OCI-LY3 (cell line): ENCODE results near the gene CTNNA3.

ENCODE experiments used
- H2AFZ ChIP-seq: fragments of 200-600, 300-600 bp; shearing (Covaris generic); 2 replicates; pipeline ENCODE4 v1.6.0; 2014; ENCODE audit warnings: antibody characterized with exemption, low read depth, low read length
- H3K27ac ChIP-seq: fragments of 200-600, 300-600 bp; sonication (generic); 2 replicates; pipeline ENCODE4 v1.5.1; 2014; ENCODE audit warnings: mild to moderate bottlenecking, low read length, moderate library complexity, mixed read lengths
- H3K27me3 ChIP-seq: fragments of 200-600, 300-600 bp; sonication (generic); 2 replicates; pipeline ENCODE4 v1.6.1; 2014; ENCODE audit warnings: low read depth, low read length, mixed read lengths
- H3K36me3 ChIP-seq: fragments of 200-600, 300-600 bp; sonication (generic); replicated peaks from 2 replicates; pipeline ENCODE3; 2014; ENCODE audit warnings: low read depth, low read length, mixed read lengths
- H3K4me1 ChIP-seq: fragments of 300-600, 200-600 bp; sonication (generic); 2 replicates; pipeline ENCODE4 v1.6.1; 2014; ENCODE audit warnings: low read length, mixed read lengths
- H3K4me2 ChIP-seq: fragments of 200-600, 300-600 bp; sonication (generic); 2 replicates; pipeline ENCODE4 v1.6.1; 2014; ENCODE audit warnings: low read length, mixed read lengths
- H3K4me3 ChIP-seq: fragments of 300-600, 200-600 bp; sonication (generic); 2 replicates; pipeline ENCODE4 v1.5.1; 2014; ENCODE audit warnings: antibody characterized with exemption, mild to moderate bottlenecking, low read length, moderate library complexity
- H3K79me2 ChIP-seq: fragments of 300-600, 200-600 bp; shearing (Covaris generic); 2 replicates; pipeline ENCODE4 v1.6.1; 2014; ENCODE audit warnings: mild to moderate bottlenecking, low read length, mixed read lengths
- H3K9ac ChIP-seq: fragments of 300-600, 200-600 bp; shearing (Covaris generic); 2 replicates; pipeline ENCODE4 v1.6.0; 2014; ENCODE audit warnings: mild to moderate bottlenecking, low read length, moderate library complexity
- H3K9me3 ChIP-seq: fragments of 200-600, 300-600 bp; shearing (Covaris generic); 2 replicates; pipeline ENCODE4 v1.6.1; 2014; ENCODE audit warnings: low read length, mixed read lengths; ENCODE audit not compliant: insufficient read depth
- H4K20me1 ChIP-seq: fragments of 200-600, 300-600 bp; sonication (generic); 2 replicates; pipeline ENCODE4 v1.6.1; 2016; ENCODE audit warnings: low read length, mixed read lengths; ENCODE audit not compliant: insufficient read depth
- CTCF ChIP-seq: fragments of 200-600, 300-600 bp; sonication (generic); IDR thresholded peaks from 2 replicates; pipeline ENCODE4 v1.5.1; 2014; ENCODE audit warnings: antibody characterized with exemption, low read length, low read depth
- EZH2phosphoT487 ChIP-seq: fragments of 200-600 bp; shearing (Covaris generic); IDR thresholded peaks from 2 replicates; pipeline ENCODE4 v1.6.1; 2018; ENCODE audit warnings: antibody characterized with exemption, mixed run types, low read depth

Gene CTNNA3

GRCh38 chr10:67072654-67073053, 623.3 kb downstream of the CTNNA3 start:
- H3K79me2 ChIP-seq: no peaks in the 10 kb centered on the region
- H4K20me1 ChIP-seq: no peaks in the 10 kb centered on the region
- no peaks in the 10 kb centered on the region for H3K36me3 ChIP-seq
- H3K27ac ChIP-seq: no peak overlapping the region
- no peak overlapping the region for H3K4me2 ChIP-seq
- no peaks in the 10 kb centered on the region for H3K4me1 ChIP-seq
- TF ChIP-seq CTCF (no peak), EZH2phosphoT487 (no peak)
- H3K27me3 ChIP-seq: no peaks in the 10 kb centered on the region
- H3K9ac ChIP-seq: no peak overlapping the region
- H2AFZ ChIP-seq: no peak overlapping the region
- H3K4me3 ChIP-seq: no peak overlapping the region
- H3K9me3 ChIP-seq: no peaks in the 10 kb centered on the region

- TF ChIP-seq EZH2phosphoT487 (no peak), CTCF (no peak)
- no peaks in the 10 kb centered on the region for H3K9me3 ChIP-seq
These were observed 645.6 kb downstream of the CTNNA3 start for GRCh38 chr10:67050415-67050814.

GRCh38 chr10:67049988-67050387, 646.0 kb downstream of the CTNNA3 start:
- Histone ChIP-seq H3K27me3 (no peaks in the 10 kb centered on the region), H3K9me3 (no peaks in the 10 kb centered on the region), H3K27ac (no peak overlapping the region), H3K4me3 (no peak overlapping the region), H3K4me2 (no peak overlapping the region), H3K79me2 (no peaks in the 10 kb centered on the region), H3K4me1 (no peaks in the 10 kb centered on the region), H4K20me1 (no peaks in the 10 kb centered on the region), H3K9ac (no peak overlapping the region), H2AFZ (no peak overlapping the region), H3K36me3 (no peaks in the 10 kb centered on the region)
- no peak for TF ChIP-seq CTCF
- TF ChIP-seq EZH2phosphoT487: no peak

More at GRCh38 chr10:67050415-67050814, 645.6 kb downstream of the CTNNA3 start:
- H3K27ac ChIP-seq: no peak overlapping the region
- H3K4me1 ChIP-seq: no peaks in the 10 kb centered on the region
- H4K20me1 ChIP-seq: no peaks in the 10 kb centered on the region
- no peaks in the 10 kb centered on the region for H3K27me3 ChIP-seq
- no peaks in the 10 kb centered on the region for H3K79me2 ChIP-seq
- H3K9ac ChIP-seq: no peak overlapping the region
- H2AFZ ChIP-seq: no peak overlapping the region
- no peak overlapping the region for H3K4me2 ChIP-seq
- H3K4me3 ChIP-seq: no peak overlapping the region
- no peaks in the 10 kb centered on the region for H3K36me3 ChIP-seq

GRCh38 chr10:67046507-67046906, 649.5 kb downstream of the CTNNA3 start:
- Histone ChIP-seq H3K4me3 (no peak overlapping the region), H2AFZ (no peak overlapping the region), H3K9ac (no peak overlapping the region), H3K79me2 (no peaks in the 10 kb centered on the region), H3K36me3 (no peaks in the 10 kb centered on the region), H4K20me1 (no peaks in the 10 kb centered on the region), H3K9me3 (no peaks in the 10 kb centered on the region), H3K4me1 (no peaks in the 10 kb centered on the region), H3K27me3 (no peaks in the 10 kb centered on the region), H3K4me2 (no peak overlapping the region), H3K27ac (no peak overlapping the region)
- no peak for TF ChIP-seq EZH2phosphoT487
- TF ChIP-seq CTCF: no peak
